SU-DHL-6 (cell line): ENCODE data around the gene AATF.

Experiments used
- H2AFZ ChIP-seq: fragments of 200-600 bp; sonication (generic); 2 replicates; pipeline ENCODE4 v1.6.1; 2014; ENCODE audit warnings: low read depth, mild to moderate bottlenecking, moderate library complexity, mixed read lengths, antibody characterized with exemption, low read length; ENCODE audit not compliant: severe bottlenecking
- H3F3A ChIP-seq: fragments of 200-600 bp; shearing (Covaris generic); 2 replicates; pipeline ENCODE4 v1.6.0; 2016; ENCODE audit warnings: antibody characterized with exemption, mild to moderate bottlenecking; ENCODE audit not compliant: insufficient read depth
- H3K27ac ChIP-seq: fragments of 200-600 bp; sonication (generic); 2 replicates; pipeline ENCODE4 v1.5.1; 2016; ENCODE audit warnings: low read depth, mild to moderate bottlenecking, low read length, moderate library complexity, mixed read lengths
- H3K27me3 ChIP-seq: fragments of 200-600 bp; sonication (generic), shearing (Covaris generic); 2 replicates; pipeline ENCODE4 v1.6.0; 2014; ENCODE audit warnings: mild to moderate bottlenecking, low read length
- H3K36me3 ChIP-seq: fragments of 200-600 bp; sonication (generic); 2 replicates; pipeline ENCODE4 v1.6.1; 2014; ENCODE audit warnings: mild to moderate bottlenecking, low read length, mixed read lengths
- H3K4me2 ChIP-seq: fragments of 300-600, 200-600 bp; shearing (Covaris generic), sonication (generic); 2 replicates; pipeline ENCODE4 v1.6.0; 2014; ENCODE audit warnings: low read length, low read depth, mild to moderate bottlenecking; ENCODE audit not compliant: poor library complexity, severe bottlenecking
- H3K4me3 ChIP-seq: fragments of 200-600 bp; sonication (generic); 2 replicates; pipeline ENCODE4 v1.5.1; 2014; ENCODE audit warnings: antibody characterized with exemption, low read length, mild to moderate bottlenecking, mixed read lengths; ENCODE audit not compliant: insufficient read depth, poor library complexity, severe bottlenecking
- H3K79me2 ChIP-seq: fragments of 200-600 bp; sonication (generic); 2 replicates; pipeline ENCODE4 v1.6.1; 2014; ENCODE audit warnings: mild to moderate bottlenecking, low read length, moderate library complexity; ENCODE audit not compliant: insufficient read depth
- H3K9ac ChIP-seq: fragments of 200-600 bp; sonication (generic); 2 replicates; pipeline ENCODE4 v1.7.0; 2014; ENCODE audit warnings: mild to moderate bottlenecking, low read length
- H3K9me2 ChIP-seq: fragments of 200-600 bp; sonication (generic); replicated peaks from 2 replicates; pipeline ENCODE4 v1.6.1; 2014; ENCODE audit warnings: low read length; ENCODE audit not compliant: insufficient read depth
- H3K9me3 ChIP-seq: fragments of 200-600 bp; sonication (generic); 2 replicates; pipeline ENCODE4 v1.6.1; 2014; ENCODE audit warnings: low read length, mixed read lengths; ENCODE audit not compliant: insufficient read depth
- H4K20me1 ChIP-seq: fragments of 200-600 bp; sonication (generic); 2 replicates; pipeline ENCODE4 v1.6.1; 2014; ENCODE audit warnings: low read depth, mild to moderate bottlenecking, antibody characterized with exemption, low read length, moderate library complexity, mixed read lengths
- CTCF ChIP-seq: fragments of 200-600 bp; sonication (generic); IDR thresholded peaks from one replicate; pipeline ENCODE4 v1.5.1; 2017; ENCODE audit warnings: antibody characterized with exemption, mild to moderate bottlenecking, low read length, moderate library complexity; ENCODE audit not compliant: insufficient read depth, poor library complexity, severe bottlenecking
- EZH2phosphoT487 ChIP-seq: fragments of 200-600 bp; sonication (generic), shearing (Covaris generic); conservative IDR thresholded peaks from 2 replicates; pipeline ENCODE4 v1.6.1; 2018; ENCODE audit warnings: mild to moderate bottlenecking, antibody characterized with exemption, low read length, moderate library complexity, mixed read lengths

The AATF gene

GRCh38 chr17:37066322-37067255 is 117.8 kb downstream of the AATF start:
- H2AFZ ChIP-seq = no peak overlapping the region
- no peaks in the 10 kb centered on the region for H3F3A ChIP-seq
- no peak overlapping the region for H3K9ac ChIP-seq
- H3K4me3 ChIP-seq = no peak overlapping the region
- no peaks in the 10 kb centered on the region for H3K9me3 ChIP-seq
- H4K20me1 ChIP-seq = no peaks in the 10 kb centered on the region
- no peaks in the 10 kb centered on the region for H3K9me2 ChIP-seq
- H3K27ac ChIP-seq = no peak overlapping the region
- H3K27me3 ChIP-seq = no peaks in the 10 kb centered on the region
- no peak for TF ChIP-seq CTCF
- TF ChIP-seq EZH2phosphoT487 = no peak
- no peaks in the 10 kb centered on the region for H3K36me3 ChIP-seq
- H3K79me2 ChIP-seq = no peaks in the 10 kb centered on the region
- H3K4me2 ChIP-seq = no peak overlapping the region

GRCh38 chr17:37067555-37068111 is 118.9 kb downstream of the AATF start:
- Histone ChIP-seq H4K20me1 (no peaks in the 10 kb centered on the region), H3K9me3 (no peaks in the 10 kb centered on the region), H3F3A (no peaks in the 10 kb centered on the region), H3K36me3 (no peaks in the 10 kb centered on the region), H3K79me2 (no peaks in the 10 kb centered on the region), H3K4me3 (no peak overlapping the region), H2AFZ (no peak overlapping the region), H3K27me3 (no peaks in the 10 kb centered on the region), H3K4me2 (no peak overlapping the region), H3K9ac (no peak overlapping the region), H3K9me2 (no peaks in the 10 kb centered on the region), H3K27ac (no peak overlapping the region)
- TF ChIP-seq EZH2phosphoT487 (no peak), CTCF (no peak)

GRCh38 chr17:37068266-37068665 is 119.5 kb downstream of the AATF start:
- no peaks in the 10 kb centered on the region for H3K79me2 ChIP-seq
- H3K4me2 ChIP-seq = no peak overlapping the region
- H3F3A ChIP-seq = no peaks in the 10 kb centered on the region
- H3K9me2 ChIP-seq = no peaks in the 10 kb centered on the region
- no peak overlapping the region for H3K27ac ChIP-seq
- no peak overlapping the region for H3K4me3 ChIP-seq
- H3K9me3 ChIP-seq = no peaks in the 10 kb centered on the region
- H3K36me3 ChIP-seq = no peaks in the 10 kb centered on the region
- no peak overlapping the region for H2AFZ ChIP-seq
- H4K20me1 ChIP-seq = no peaks in the 10 kb centered on the region
- no peaks in the 10 kb centered on the region for H3K27me3 ChIP-seq
- TF ChIP-seq CTCF = no peak
- H3K9ac ChIP-seq = no peak overlapping the region
